Lower leg skin (tissue), 3 donors: ENCODE results near the gene GJA9.

Experiments
- CTCF ChIP-seq, 3 donors: fragments of 450-650 bp; IDR thresholded peaks; one replicate each; pipeline ENCODE4 v1.5.1; 2016; ENCODE audit warnings: antibody characterized with exemption in 3 of 3, mild to moderate bottlenecking in 3 of 3, moderate library complexity in 2 of 3
- POLR2A ChIP-seq, 2 donors: fragments of 450-650 bp; IDR thresholded peaks; one replicate each; pipeline ENCODE4 v1.6.1; 2016 to 2017; ENCODE audit warnings: antibody characterized with exemption in 2 of 2, mild to moderate bottlenecking in 1 of 2, moderate library complexity in 1 of 2

GRCh38 chr1:38915352-38915948 is 34.1 kb upstream of the GJA9 start:
- TF ChIP-seq CTCF (IDR thresholded peaks at IDR 0.05) (no peak), POLR2A (IDR thresholded peaks at IDR 0.05) (no peak)
